ENCODE results near the gene SBF2. TPM values are rescaled to one million over a fixed set of nuclear protein-coding genes. Genes with fewer than 3 reads are reported as not detected.

Gene SBF2
- total and polyA plus RNA-seq, 5 donors from 2014 or later: 1.1 to 5.5 (median 2.1) TPM

GRCh38 chr11:10017911-10018310, 276.1 kb downstream of the SBF2 start:
- H3K9me3 Mint-ChIP-seq: peaks cover 0 to 3% (median 0%) of the 10 kb centered on the region in 7 donors

GRCh38 chr11:10017050-10017449, 277.0 kb downstream of the SBF2 start:
- Histone ChIP-seq H3K36me3 (ENCODE audit: control insufficient read depth, insufficient read depth, low read length) (no peaks in the 10 kb centered on the region), H3K4me3 (ENCODE audit: low read depth, low read length) (no peak overlapping the region), H3K9me3 (ENCODE audit: control insufficient read depth in 2 of 2, low read length in 2 of 2) (peaks cover 0 to 4% of the 10 kb centered on the region in 2 experiments), H3K27me3 (ENCODE audit: control insufficient read depth, insufficient read depth, low read length) (no peaks in the 10 kb centered on the region), H3K27ac (ENCODE audit: insufficient read depth, low read length, poor library complexity, severe bottlenecking) (no peak overlapping the region), H3K4me1 (ENCODE audit: control insufficient read depth, insufficient read depth, low read length, poor library complexity, severe bottlenecking) (no peaks in the 10 kb centered on the region)
- H3K27me3 Mint-ChIP-seq: peaks cover 10% of the 10 kb centered on the region
- peaks cover 0 to 8% (median under 1%) of the 10 kb centered on the region in 4 donors for H3K4me1 Mint-ChIP-seq
- peaks cover 3% of the 10 kb centered on the region for H3K36me3 Mint-ChIP-seq
- H3K27ac Mint-ChIP-seq: no peak overlapping the region
- DNase-seq (no peak), ATAC-seq (ENCODE audit: low read depth in 2 of 2) (no peak)
- no peak overlapping the region for H3K4me3 Mint-ChIP-seq
- H3K9me3 Mint-ChIP-seq: peaks cover 0 to 3% (median 0%) of the 10 kb centered on the region in 7 donors

More at GRCh38 chr11:10017911-10018310, 276.1 kb downstream of the SBF2 start:
- H3K4me3 Mint-ChIP-seq: no peak overlapping the region
- Histone ChIP-seq H3K36me3 (ENCODE audit: control insufficient read depth, insufficient read depth, low read length) (no peaks in the 10 kb centered on the region), H3K9me3 (ENCODE audit: control insufficient read depth in 2 of 2, low read length in 2 of 2) (peaks cover 0 to under 1% of the 10 kb centered on the region in 2 experiments), H3K27me3 (ENCODE audit: control insufficient read depth, insufficient read depth, low read length) (no peaks in the 10 kb centered on the region), H3K4me1 (ENCODE audit: control insufficient read depth, insufficient read depth, low read length, poor library complexity, severe bottlenecking) (no peaks in the 10 kb centered on the region), H3K27ac (ENCODE audit: insufficient read depth, low read length, poor library complexity, severe bottlenecking) (no peak overlapping the region), H3K4me3 (ENCODE audit: low read depth, low read length) (no peak overlapping the region)
- H3K27me3 Mint-ChIP-seq: peaks cover 6% of the 10 kb centered on the region
- ATAC-seq (ENCODE audit: low read depth in 2 of 2) (no peak), DNase-seq (no peak)
- no peak overlapping the region for H3K27ac Mint-ChIP-seq
- H3K4me1 Mint-ChIP-seq: peaks cover 0 to 8% (median under 1%) of the 10 kb centered on the region in 4 donors
- H3K36me3 Mint-ChIP-seq: peaks cover 3% of the 10 kb centered on the region

GRCh38 chr11:10012068-10012467, 282.0 kb downstream of the SBF2 start:
- H3K36me3 ChIP-seq (ENCODE audit: control insufficient read depth, insufficient read depth, low read length): no peaks in the 10 kb centered on the region
- no peaks in the 10 kb centered on the region for H3K27me3 ChIP-seq (ENCODE audit: control insufficient read depth, insufficient read depth, low read length)
- Mint-ChIP-seq H3K27ac (no peak overlapping the region), H3K4me1 (no peaks in the 10 kb centered on the region), H3K4me3 (no peak overlapping the region), H3K36me3 (peaks cover 11% of the 10 kb centered on the region), H3K9me3 (peaks cover 0 to 32% (median 8%) of the 10 kb centered on the region in 7 donors), H3K27me3 (peaks cover 4% of the 10 kb centered on the region)
- ATAC-seq (ENCODE audit: low read depth in 2 of 2): no peak
- no peak overlapping the region for H3K4me3 ChIP-seq (ENCODE audit: low read depth, low read length)
- no peaks in the 10 kb centered on the region for H3K4me1 ChIP-seq (ENCODE audit: control insufficient read depth, insufficient read depth, low read length, poor library complexity, severe bottlenecking)
- H3K9me3 ChIP-seq (ENCODE audit: control insufficient read depth in 2 of 2, low read length in 2 of 2): peaks cover 3 to 11% of the 10 kb centered on the region in 2 experiments
- DNase-seq: no peak
- no peak overlapping the region for H3K27ac ChIP-seq (ENCODE audit: insufficient read depth, low read length, poor library complexity, severe bottlenecking)

- Histone ChIP-seq H3K36me3 (ENCODE audit: control insufficient read depth, insufficient read depth, low read length) (no peaks in the 10 kb centered on the region), H3K27me3 (ENCODE audit: control insufficient read depth, insufficient read depth, low read length) (no peaks in the 10 kb centered on the region), H3K27ac (ENCODE audit: insufficient read depth, low read length, poor library complexity, severe bottlenecking) (no peak overlapping the region), H3K9me3 (ENCODE audit: control insufficient read depth in 2 of 2, low read length in 2 of 2) (peaks cover 3 to 7% of the 10 kb centered on the region in 2 experiments), H3K4me3 (ENCODE audit: low read depth, low read length) (no peak overlapping the region), H3K4me1 (ENCODE audit: control insufficient read depth, insufficient read depth, low read length, poor library complexity, severe bottlenecking) (no peaks in the 10 kb centered on the region)
- ATAC-seq (ENCODE audit: low read depth in 2 of 2) (no peak), DNase-seq (no peak)
- H3K4me3 Mint-ChIP-seq: no peak overlapping the region
- peaks cover 0 to 20% (median 4%) of the 10 kb centered on the region in 7 donors for H3K9me3 Mint-ChIP-seq
- no peaks in the 10 kb centered on the region for H3K27me3 Mint-ChIP-seq
- no peak overlapping the region for H3K27ac Mint-ChIP-seq
- peaks cover 8% of the 10 kb centered on the region for H3K36me3 Mint-ChIP-seq
- H3K4me1 Mint-ChIP-seq: no peaks in the 10 kb centered on the region
Measured at GRCh38 chr11:10005955-10006525, 288.0 kb downstream of the SBF2 start.

- ATAC-seq (ENCODE audit: low read depth in 2 of 2) (no peak), DNase-seq (no peak)
- H3K27me3 Mint-ChIP-seq: no peaks in the 10 kb centered on the region
- H3K9me3 ChIP-seq (ENCODE audit: control insufficient read depth in 2 of 2, low read length in 2 of 2): peaks cover 3 to 7% of the 10 kb centered on the region in 2 experiments
- no peak overlapping the region for H3K27ac ChIP-seq (ENCODE audit: insufficient read depth, low read length, poor library complexity, severe bottlenecking)
- no peaks in the 10 kb centered on the region for H3K27me3 ChIP-seq (ENCODE audit: control insufficient read depth, insufficient read depth, low read length)
- no peak overlapping the region for H3K4me3 Mint-ChIP-seq
- no peaks in the 10 kb centered on the region for H3K36me3 Mint-ChIP-seq
- H3K36me3 ChIP-seq (ENCODE audit: control insufficient read depth, insufficient read depth, low read length): no peaks in the 10 kb centered on the region
- no peak overlapping the region for H3K27ac Mint-ChIP-seq
- H3K4me3 ChIP-seq (ENCODE audit: low read depth, low read length): no peak overlapping the region
- H3K4me1 Mint-ChIP-seq: no peaks in the 10 kb centered on the region
- H3K4me1 ChIP-seq (ENCODE audit: control insufficient read depth, insufficient read depth, low read length, poor library complexity, severe bottlenecking): no peaks in the 10 kb centered on the region
- peaks cover 0 to 7% (median 3%) of the 10 kb centered on the region in 7 donors for H3K9me3 Mint-ChIP-seq
Measured at GRCh38 chr11:10004526-10005113, 289.4 kb downstream of the SBF2 start.

GRCh38 chr11:10002221-10002620, 291.8 kb downstream of the SBF2 start:
- no peak overlapping the region for H3K4me3 Mint-ChIP-seq
- H3K4me1 Mint-ChIP-seq: no peaks in the 10 kb centered on the region
- no peaks in the 10 kb centered on the region for H3K36me3 ChIP-seq (ENCODE audit: control insufficient read depth, insufficient read depth, low read length)
- H3K27ac ChIP-seq (ENCODE audit: insufficient read depth, low read length, poor library complexity, severe bottlenecking): no peak overlapping the region
- no peaks in the 10 kb centered on the region for H3K4me1 ChIP-seq (ENCODE audit: control insufficient read depth, insufficient read depth, low read length, poor library complexity, severe bottlenecking)
- H3K27ac Mint-ChIP-seq: no peak overlapping the region
- H3K27me3 ChIP-seq (ENCODE audit: control insufficient read depth, insufficient read depth, low read length): no peaks in the 10 kb centered on the region
- H3K9me3 ChIP-seq (ENCODE audit: control insufficient read depth in 2 of 2, low read length in 2 of 2): no peaks in the 10 kb centered on the region
- no peak for DNase-seq
- H3K4me3 ChIP-seq (ENCODE audit: low read depth, low read length): no peak overlapping the region
- peaks cover 0 to 4% (median 1%) of the 10 kb centered on the region in 7 donors for H3K9me3 Mint-ChIP-seq
- no peaks in the 10 kb centered on the region for H3K36me3 Mint-ChIP-seq
- H3K27me3 Mint-ChIP-seq: no peaks in the 10 kb centered on the region
- ATAC-seq (ENCODE audit: low read depth in 2 of 2): no peak

GRCh38 chr11:9992306-9992705, 301.7 kb downstream of the SBF2 start:
- Histone ChIP-seq H3K27ac (ENCODE audit: insufficient read depth, low read length, poor library complexity, severe bottlenecking) (no peak overlapping the region), H3K4me3 (ENCODE audit: low read depth, low read length) (no peak overlapping the region), H3K4me1 (ENCODE audit: control insufficient read depth, insufficient read depth, low read length, poor library complexity, severe bottlenecking) (no peaks in the 10 kb centered on the region), H3K27me3 (ENCODE audit: control insufficient read depth, insufficient read depth, low read length) (no peaks in the 10 kb centered on the region), H3K9me3 (ENCODE audit: control insufficient read depth in 2 of 2, low read length in 2 of 2) (no peaks in the 10 kb centered on the region), H3K36me3 (ENCODE audit: control insufficient read depth, insufficient read depth, low read length) (no peaks in the 10 kb centered on the region)
- Mint-ChIP-seq H3K4me1 (no peaks in the 10 kb centered on the region), H3K4me3 (no peak overlapping the region), H3K27ac (no peak overlapping the region), H3K27me3 (no peaks in the 10 kb centered on the region), H3K36me3 (peaks cover 6% of the 10 kb centered on the region), H3K9me3 (no peaks in the 10 kb centered on the region)
- ATAC-seq (ENCODE audit: low read depth in 2 of 2) (no peak), DNase-seq (no peak)
